HEK293 (cell line): ENCODE measurements around the gene ADGRD1.

Experiments
- BCL11B ChIP-seq: fragments of 450-650 bp; formaldehyde crosslinking; IDR thresholded peaks from 2 replicates; pipeline ENCODE4 v1.5.1; 2016; ENCODE audit warnings: low read depth, missing biosample characterization, missing genetic modification characterization
- OVOL3 ChIP-seq: fragments of 450-650 bp; formaldehyde crosslinking; IDR thresholded peaks from 2 replicates; pipeline ENCODE4 v1.5.1; 2016; ENCODE audit warnings: missing biosample characterization, missing genetic modification characterization
- YY1 ChIP-seq: fragments of 450-650 bp; formaldehyde crosslinking; IDR thresholded peaks from 2 replicates; pipeline ENCODE4 v1.5.1; 2018; ENCODE audit warnings: missing biosample characterization, missing genetic modification characterization
- ZBTB1 ChIP-seq: fragments of 450-650 bp; formaldehyde crosslinking; IDR thresholded peaks from 2 replicates; pipeline ENCODE4 v1.5.1; 2016; ENCODE audit warnings: missing biosample characterization, missing genetic modification characterization
- ZNF404 ChIP-seq: fragments of 450-650 bp; formaldehyde crosslinking; IDR thresholded peaks from 2 replicates; pipeline ENCODE4 v1.5.1; 2017; ENCODE audit warnings: missing biosample characterization, missing genetic modification characterization
- ZNF660 ChIP-seq: fragments of 450-650 bp; IDR thresholded peaks from 2 replicates; pipeline ENCODE4 v1.5.1; 2018; ENCODE audit warnings: missing biosample characterization, mild to moderate bottlenecking, missing genetic modification characterization
- ZNF791 ChIP-seq: fragments of 450-650 bp; formaldehyde crosslinking; IDR thresholded peaks from 2 replicates; pipeline ENCODE4 v1.5.1; 2016; ENCODE audit warnings: missing biosample characterization, missing genetic modification characterization
- ZNF792 ChIP-seq: fragments of 450-650 bp; formaldehyde crosslinking; IDR thresholded peaks from 2 replicates; pipeline ENCODE4 v1.5.1; 2016; ENCODE audit warnings: missing biosample characterization, missing genetic modification characterization
- ZSCAN30 ChIP-seq: fragments of 450-650 bp; IDR thresholded peaks from 2 replicates; pipeline ENCODE4 v1.5.1; 2018; ENCODE audit warnings: missing biosample characterization, mild to moderate bottlenecking, missing genetic modification characterization, moderate library complexity
- TF ChIP-seq, protein P1 (sequence below): fragments of 450-650 bp; formaldehyde crosslinking; IDR thresholded peaks from 2 replicates; pipeline ENCODE4 v1.5.1; 2016; ENCODE audit warnings: missing biosample characterization, missing genetic modification characterization

GRCh38 chr12:130955238-130955816, 1.6 kb downstream of the ADGRD1 start:
- TF ChIP-seq BCL11B (tag by site-specific recombination) (no peak), ZSCAN30 (no peak), ZBTB1 (no peak), ZNF660 (tag by site-specific recombination) (no peak), ZNF792 (tag by site-specific recombination) (no peak), ZNF791 (tag by site-specific recombination) (no peak), OVOL3 (tag by site-specific recombination) (no peak), ZNF404 (no peak), YY1 (no peak)
- TF ChIP-seq, protein P1, sequence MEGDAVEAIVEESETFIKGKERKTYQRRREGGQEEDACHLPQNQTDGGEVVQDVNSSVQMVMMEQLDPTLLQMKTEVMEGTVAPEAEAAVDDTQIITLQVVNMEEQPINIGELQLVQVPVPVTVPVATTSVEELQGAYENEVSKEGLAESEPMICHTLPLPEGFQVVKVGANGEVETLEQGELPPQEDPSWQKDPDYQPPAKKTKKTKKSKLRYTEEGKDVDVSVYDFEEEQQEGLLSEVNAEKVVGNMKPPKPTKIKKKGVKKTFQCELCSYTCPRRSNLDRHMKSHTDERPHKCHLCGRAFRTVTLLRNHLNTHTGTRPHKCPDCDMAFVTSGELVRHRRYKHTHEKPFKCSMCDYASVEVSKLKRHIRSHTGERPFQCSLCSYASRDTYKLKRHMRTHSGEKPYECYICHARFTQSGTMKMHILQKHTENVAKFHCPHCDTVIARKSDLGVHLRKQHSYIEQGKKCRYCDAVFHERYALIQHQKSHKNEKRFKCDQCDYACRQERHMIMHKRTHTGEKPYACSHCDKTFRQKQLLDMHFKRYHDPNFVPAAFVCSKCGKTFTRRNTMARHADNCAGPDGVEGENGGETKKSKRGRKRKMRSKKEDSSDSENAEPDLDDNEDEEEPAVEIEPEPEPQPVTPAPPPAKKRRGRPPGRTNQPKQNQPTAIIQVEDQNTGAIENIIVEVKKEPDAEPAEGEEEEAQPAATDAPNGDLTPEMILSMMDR = no peak
